ENCODE results near the gene EXOSC2.

The EXOSC2 gene

GRCh38 chr9:130664251-130665028, 29.1 kb upstream of the EXOSC2 start, which contains the start of gene PRDM12:
Gene PRDM12, plus strand, starts transcription at chr9:130664594. Its CDS starts 60 bp downstream, at chr9:130664654.
- H3K27ac ChIP-seq: no peak within 1 kb of the TSS
- TF ChIP-seq ZFX (IDR thresholded peaks at IDR 0.05; ENCODE audit: borderline replicate concordance) (no peak), CTCF (IDR thresholded peaks at IDR 0.05) (no peak)

DNA sequence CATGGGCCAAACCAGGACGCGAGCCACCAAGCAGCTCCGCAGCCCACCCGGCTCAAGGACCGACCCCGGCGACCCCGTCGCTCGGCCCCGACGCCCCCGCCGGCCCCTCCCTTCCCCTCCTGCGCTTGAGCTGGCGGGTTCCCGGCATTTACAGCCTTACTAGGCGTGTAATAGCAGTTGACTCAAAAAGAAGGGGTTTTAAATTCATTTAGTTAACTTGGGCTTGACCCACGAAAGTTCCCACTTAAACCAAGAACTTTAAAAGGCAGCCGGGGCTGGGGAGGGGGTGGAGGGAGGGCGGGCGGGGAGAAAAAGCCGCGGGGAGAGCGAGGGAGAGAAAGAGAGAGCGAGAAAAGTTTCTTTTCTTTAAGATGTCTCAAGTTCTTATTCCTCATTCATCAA, 28.6 kb upstream of the EXOSC2 start:
- TF ChIP-seq ZFX (IDR thresholded peaks at IDR 0.05; ENCODE audit: borderline replicate concordance): no peak
- no peak for TF ChIP-seq CTCF (IDR thresholded peaks at IDR 0.05)
- H3K27ac ChIP-seq: no peak overlapping the region

DNA sequence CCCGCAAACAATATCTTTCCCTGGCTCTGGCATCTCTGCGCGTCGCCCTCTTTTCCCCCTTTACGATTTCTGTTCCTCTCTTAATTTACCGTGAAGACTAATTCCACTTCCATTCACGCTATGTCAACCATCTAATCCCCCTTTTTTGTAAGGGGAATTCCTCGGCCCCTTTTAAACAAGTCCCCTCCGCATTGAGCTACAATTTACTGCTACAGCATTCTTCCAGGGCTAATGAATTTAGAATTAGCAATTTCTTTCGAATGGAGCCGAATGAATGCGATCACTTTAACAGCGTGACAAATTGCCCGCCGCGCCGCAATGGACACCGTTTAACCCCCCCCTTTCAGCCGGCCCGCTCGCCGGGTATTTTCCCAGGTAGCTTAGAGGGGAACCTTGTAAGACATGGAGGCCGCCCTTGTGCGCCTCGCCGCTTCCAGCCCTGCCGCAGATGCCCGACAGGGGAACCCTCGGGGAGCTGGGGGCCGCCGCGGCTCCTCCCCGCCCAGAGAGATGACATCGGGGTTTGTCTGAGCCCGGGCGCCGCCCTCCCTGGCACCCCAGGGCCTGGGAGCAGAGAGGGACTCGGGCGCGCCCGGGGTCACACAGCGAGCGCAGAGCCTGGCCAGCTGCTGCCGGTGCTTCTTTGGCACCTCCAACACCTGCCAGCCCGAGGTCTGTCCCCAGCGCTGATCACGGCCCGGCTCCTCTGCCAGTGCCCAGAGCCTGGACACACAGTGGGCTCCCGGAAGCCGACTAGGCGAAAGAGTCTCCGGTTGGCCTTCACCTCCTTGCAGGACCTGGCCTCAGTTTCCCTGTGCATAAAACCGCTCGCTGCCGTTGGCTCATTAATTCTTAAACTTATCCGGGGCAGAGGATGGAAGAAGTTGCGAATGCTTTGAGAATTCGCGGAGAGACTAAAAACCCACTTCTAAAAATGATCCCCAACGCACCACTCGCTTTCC, 27.9 kb upstream of the EXOSC2 start:
- H3K27ac ChIP-seq: no peak overlapping the region
- TF ChIP-seq ZFX (IDR thresholded peaks at IDR 0.05; ENCODE audit: borderline replicate concordance) (no peak), CTCF (IDR thresholded peaks at IDR 0.05) (no peak)

- no peak overlapping the region for H3K27ac ChIP-seq
- TF ChIP-seq ZFX (IDR thresholded peaks at IDR 0.05; ENCODE audit: borderline replicate concordance) (no peak), CTCF (IDR thresholded peaks at IDR 0.05) (no peak)
Observed at GRCh38 chr9:130666393-130667119, 27.0 kb upstream of the EXOSC2 start.

DNA sequence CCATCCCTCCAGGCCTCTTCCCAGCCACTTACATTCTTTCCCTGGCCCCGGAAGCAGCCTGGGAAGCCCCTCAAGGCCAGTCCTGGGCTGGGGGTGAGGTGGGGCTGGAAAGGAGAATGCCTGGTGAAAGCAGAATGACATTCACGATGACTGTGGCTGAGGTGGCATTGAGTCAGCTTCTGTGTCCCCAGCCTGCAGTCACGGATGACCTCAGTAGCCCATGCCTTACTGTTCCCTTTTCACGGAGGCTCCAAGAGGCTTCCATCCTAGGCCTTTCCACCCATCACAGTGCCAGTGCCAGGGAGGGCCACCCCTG, 26.5 kb upstream of the EXOSC2 start:
- no peak overlapping the region for H3K27ac ChIP-seq
- TF ChIP-seq CTCF (IDR thresholded peaks at IDR 0.05) (no peak), ZFX (IDR thresholded peaks at IDR 0.05; ENCODE audit: borderline replicate concordance) (no peak)

DNA sequence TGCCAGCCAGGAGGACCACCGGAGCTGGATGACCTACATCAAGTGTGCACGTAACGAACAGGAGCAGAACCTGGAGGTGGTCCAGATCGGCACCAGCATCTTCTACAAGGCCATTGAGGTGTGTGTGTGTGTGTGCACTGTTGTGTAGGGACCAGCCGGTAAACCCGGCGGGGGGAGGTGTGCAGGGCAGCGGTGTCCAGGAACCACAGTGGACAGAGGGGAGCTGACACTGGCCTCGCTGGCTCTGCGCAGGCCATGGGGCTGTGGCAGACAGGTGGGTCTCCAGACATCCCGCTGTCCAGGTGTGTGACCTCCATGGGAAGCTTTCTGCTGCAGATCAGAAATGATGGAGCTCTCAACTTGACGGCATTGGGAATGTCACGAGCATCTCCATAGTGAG, 25.4 kb upstream of the EXOSC2 start:
- TF ChIP-seq CTCF (IDR thresholded peaks at IDR 0.05) (no peak), ZFX (IDR thresholded peaks at IDR 0.05; ENCODE audit: borderline replicate concordance) (no peak)
- H3K27ac ChIP-seq: no peak overlapping the region

Data from 22Rv1 (cell line).